Embryonic facial prominence (tissue), 1 donor: ENCODE results near the gene MT1A.
"Not testable (repeated sequence)": the region's sequence is repeated elsewhere in the genome, so short reads cannot be mapped to it uniquely, and the experiment has no call there.

Experiments
- DNase-seq: peaks from one replicate; pipeline ENCODE4 v3.0.0-alpha.2; 2016; ENCODE audit errors: extremely low spot score

Gene MT1A

DNA sequence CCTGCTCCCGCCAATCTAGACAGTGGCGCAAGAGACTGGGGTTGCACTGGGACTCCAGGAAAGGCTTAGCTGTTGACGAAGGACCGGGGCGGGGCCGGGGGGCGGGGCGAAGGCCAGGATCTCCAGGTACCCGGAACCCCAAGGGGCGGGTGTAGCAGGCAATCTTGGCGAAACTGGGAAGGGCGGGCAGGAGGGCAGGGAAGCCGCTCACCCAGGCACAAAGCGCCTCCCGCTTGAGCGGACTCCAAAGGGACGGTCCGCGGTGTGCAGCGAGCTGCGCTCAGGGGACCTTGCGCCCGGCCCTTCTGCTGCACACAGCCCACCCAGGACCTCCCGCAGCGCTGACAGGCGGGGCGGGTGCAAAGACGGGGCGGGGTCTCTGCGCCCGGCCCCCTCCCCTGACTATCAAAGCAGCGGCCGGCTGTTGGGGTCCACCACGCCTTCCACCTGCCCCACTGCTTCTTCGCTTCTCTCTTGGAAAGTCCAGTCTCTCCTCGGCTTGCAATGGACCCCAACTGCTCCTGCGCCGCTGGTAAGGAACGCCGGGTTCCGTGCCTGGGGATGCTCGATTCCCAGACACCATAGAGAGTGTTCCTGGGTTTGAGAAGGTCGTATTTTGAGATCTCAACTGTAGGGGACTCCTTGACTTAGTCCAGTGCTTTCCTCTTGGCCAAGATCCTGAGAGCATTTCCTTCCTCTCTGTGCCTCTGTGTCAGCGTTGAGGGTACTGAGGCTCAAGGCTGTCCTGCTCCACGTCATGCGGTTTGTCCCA is 19.3 kb downstream of the MT1A start, which contains the start of gene MT1F:
TSS of gene MT1F (plus strand) at position 405 of the 772 bp plus-strand sequence. CDS start at position 505, 100 bp downstream.
- DNase-seq: no peak

- no peak for DNase-seq
These were observed 19.9 kb downstream of the MT1A start for GRCh38 chr16:56658327-56658875.

GRCh38 chr16:56662357-56663354 is 24.2 kb downstream of the MT1A start:
- DNase-seq: no peak

DNA sequence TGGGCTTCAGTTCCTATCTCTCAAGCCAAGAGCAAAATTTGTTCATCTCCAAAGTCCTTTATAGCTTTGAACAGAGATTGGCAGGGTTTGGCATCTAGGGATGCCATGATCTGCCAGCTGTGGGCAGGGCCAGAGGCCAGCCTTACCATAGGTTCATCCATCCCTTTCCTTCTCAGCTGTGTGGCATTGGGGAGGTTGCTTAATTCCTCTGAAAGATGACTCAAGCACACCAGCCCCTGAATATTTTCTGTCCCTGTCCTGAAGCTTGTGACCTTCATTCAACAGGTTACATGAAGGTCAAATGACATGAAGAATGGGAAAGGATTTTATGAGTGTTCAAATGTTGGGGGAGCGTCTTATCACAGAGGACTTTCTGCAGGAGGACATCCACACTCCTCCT is 26.0 kb downstream of the MT1A start:
- no peak for DNase-seq

GRCh38 chr16:56665286-56666261 is 27.1 kb downstream of the MT1A start:
- not testable (repeated sequence) for DNase-seq

DNA sequence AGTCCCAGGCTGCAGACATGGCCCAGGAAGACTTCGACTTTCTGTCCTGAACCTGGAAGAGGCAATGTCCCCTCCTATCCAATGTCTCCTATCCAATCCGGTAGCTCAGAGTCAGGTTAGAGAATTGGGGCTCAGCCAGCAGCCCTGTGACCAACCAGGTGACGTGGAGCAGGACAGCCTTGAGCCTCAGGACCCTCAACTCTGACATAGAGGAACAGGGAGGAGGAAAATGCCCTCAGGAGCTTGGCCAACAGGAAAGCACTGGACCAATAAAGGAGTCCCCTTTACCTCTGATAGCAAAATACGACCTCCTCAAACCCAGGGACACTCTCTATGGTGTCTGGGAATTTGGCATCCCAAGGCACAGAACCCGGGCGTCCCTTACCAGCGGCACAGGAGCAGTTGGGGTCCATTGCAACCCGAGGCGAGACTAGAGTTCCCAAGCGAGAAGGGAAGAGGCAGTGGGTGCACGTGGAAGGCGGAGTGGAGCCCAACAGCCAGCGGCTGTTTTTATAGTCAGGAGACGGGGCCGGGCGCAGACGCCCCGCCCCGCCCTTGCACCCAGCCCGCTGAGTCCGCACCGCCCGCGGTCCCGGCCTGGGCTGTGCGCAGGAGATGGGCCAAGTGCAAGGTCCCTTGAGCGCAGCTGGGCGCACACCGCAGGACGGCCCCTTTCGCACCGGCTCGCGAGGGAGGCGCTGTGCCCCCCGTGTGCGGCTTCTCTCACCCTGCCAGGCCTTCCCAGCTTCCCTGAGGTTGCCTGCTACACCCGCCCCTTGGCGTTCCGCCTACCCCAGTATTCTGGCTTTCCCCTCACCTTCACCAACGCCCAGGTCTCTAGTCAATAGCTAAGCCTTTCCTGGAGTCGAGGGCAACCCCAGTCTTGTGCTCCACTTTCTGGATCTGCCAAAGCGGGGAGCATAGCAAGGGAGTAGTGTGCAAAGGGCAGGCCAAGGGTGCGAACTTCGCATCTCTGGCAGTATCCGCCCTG is 29.4 kb downstream of the MT1A start, which contains the start of gene MT1G:
TSS of gene MT1G (minus strand) at position 485 of the 991 bp plus-strand sequence. CDS start at position 413, 72 bp downstream.
- DNase-seq: no peak

DNA sequence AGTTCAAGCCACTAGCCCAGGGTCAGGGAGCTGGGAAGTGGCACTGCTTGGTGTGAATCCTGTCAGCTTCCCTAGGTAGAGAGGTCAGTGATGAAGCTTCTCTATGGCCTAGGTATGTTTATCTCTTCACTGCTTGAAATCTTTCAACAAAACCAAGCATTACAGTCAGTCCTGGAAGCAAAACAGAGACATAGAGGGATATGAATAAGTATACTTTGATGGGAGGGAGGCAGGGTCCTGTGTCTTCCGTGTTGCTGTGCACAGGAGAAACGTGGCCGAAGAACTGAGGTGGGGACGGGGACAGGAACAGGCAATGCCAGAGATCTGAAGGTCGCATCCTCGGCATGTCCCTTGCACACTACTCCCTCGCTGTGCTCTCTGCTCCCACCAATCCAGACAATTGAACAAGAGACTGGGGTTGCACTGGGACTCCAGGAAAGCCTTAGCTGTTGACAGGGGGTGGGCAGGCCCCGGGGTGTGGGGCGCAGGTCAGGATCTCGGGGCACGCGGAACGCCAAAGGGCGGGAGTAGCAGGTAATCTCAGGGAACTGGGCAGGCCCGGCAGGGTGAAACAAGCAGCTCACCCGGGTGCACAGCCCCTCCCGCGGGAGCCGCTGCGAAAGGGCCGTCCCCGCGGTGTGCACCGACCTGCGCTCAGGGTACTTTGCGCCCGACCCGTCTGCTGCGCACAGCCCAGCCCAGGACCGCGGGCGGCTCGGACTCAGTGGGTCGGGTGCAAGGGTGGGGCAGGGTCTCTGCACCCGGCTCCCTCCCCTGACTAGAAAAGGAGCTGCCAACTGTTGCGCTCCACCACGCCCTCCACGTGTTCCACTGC is 30.8 kb downstream of the MT1A start, which contains the start of gene MT1H:
TSS of gene MT1H (plus strand) at position 810 of the 835 bp plus-strand sequence. CDS start 71 bp downstream, outside the sequence.
- DNase-seq: no peak

DNA sequence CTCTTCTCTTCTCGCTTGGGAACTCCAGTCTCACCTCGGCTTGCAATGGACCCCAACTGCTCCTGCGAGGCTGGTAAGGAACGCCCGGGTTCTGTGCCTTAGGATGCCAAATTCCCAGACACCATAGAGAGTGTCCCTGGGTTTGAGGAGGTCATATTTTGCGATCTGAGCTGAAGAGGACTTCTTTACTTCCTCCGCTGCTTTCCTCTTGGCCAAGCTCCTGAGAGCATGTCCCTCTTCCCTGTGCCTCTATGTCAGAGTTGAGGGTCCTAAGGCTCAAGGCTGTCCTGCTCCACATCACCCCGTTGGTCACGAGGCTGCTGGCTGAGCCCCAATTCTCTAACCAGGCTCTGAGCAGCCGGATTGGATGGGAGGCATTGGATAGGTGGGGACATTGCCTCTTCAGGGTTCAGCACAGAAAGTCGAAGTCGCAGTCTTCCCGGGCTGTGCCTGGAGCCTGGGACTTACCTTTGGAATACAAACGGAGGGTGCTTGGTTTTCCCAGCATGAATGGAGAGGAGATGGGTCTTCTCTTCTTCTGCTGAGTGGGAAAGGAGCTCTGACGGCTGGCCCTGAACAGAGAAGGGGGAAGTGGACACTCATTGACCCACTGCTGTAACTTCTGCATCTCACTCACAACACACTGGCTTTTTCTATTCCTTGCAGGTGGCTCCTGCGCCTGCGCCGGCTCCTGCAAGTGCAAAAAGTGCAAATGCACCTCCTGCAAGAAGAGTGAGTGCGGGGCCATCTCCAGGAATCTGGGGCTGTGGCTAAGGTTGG is 31.6 kb downstream of the MT1A start:
- no peak for DNase-seq

DNA sequence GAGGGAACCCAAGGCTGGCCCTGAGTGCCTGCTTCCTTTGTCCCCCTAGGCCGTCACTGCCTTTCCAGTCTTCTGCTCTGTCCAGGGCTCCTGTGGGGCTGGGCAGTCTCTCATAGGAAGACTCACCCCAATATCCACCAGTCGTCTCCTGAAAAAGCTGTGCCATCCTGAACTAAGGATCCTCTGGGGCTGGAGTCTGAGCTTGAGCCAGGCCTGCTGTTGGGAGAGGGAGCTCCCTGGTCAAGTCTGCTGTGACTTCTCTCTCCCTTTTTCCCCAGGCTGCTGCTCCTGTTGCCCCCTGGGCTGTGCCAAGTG is 32.1 kb downstream of the MT1A start:
- no peak for DNase-seq

DNA sequence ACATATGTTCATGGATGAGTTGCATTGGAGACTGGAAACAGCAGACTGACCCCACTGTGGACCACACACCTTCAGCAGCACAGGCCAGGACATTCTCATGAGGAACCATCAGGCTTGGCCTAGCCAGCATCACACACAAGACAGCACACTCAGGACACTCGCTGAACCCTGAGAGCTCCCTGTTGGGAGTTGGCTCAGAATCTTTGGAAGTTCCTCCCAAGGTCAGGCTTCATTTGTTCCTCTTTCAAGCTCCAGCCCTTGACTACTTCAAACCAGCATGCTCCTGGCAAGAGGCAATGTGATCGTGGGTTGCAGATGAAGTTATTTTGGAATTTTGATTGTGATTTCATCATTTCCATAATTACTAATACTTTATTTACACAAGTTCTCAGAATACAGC is 33.2 kb downstream of the MT1A start:
- not testable (repeated sequence) for DNase-seq

DNA sequence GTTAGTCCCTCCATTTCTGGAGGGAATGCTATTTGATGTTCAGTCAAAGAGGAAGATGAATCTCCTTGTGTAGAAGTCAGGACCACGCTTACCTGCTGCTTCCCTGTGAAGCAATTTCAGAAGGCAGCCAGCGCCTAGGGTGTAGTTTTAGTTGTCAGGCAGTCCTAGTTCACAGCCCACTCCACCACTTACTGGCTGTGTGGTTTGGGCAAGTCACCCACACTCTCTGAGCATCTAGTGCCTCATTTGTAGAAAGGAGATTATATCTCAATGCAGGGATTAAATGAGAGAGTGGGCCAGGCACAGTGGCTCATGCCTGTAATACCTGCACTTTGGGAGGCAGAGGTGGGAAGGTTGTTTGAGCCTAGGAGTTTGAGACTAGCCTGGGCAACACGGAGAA is 33.7 kb downstream of the MT1A start:
- DNase-seq: not testable (repeated sequence)

GRCh38 chr16:56672761-56673536 is 34.5 kb downstream of the MT1A start:
- no peak for DNase-seq

GRCh38 chr16:56673921-56674320 is 35.5 kb downstream of the MT1A start:
- DNase-seq: no peak

- DNase-seq: not testable (repeated sequence)
These were observed 36.1 kb downstream of the MT1A start for GRCh38 chr16:56674570-56674969.

DNA sequence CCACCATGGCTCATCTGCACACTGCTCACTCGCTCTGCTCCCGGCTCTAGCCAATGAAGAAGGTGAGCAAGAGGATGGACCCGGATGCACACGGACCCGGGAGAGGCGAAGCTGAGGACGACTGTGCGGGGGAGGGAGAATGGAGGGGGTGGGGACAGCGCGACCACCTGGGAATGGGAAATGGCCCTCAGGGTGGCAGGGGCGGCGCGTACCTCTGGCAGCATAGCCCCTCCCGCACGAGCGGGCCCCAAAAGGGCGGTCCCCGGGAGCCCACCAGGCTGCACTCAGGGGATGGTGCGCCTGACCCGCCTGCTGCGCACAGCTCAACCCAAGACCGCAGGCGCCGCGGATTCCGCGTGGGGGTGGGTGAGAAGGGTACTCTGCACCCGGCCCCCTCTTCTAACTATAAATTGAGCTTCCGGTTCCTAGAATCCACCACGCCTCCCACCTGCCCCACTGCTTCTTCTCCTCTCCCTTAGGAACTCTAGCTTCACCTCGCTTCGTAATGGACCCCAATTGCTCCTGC is 37.3 kb downstream of the MT1A start:
- no peak for DNase-seq

DNA sequence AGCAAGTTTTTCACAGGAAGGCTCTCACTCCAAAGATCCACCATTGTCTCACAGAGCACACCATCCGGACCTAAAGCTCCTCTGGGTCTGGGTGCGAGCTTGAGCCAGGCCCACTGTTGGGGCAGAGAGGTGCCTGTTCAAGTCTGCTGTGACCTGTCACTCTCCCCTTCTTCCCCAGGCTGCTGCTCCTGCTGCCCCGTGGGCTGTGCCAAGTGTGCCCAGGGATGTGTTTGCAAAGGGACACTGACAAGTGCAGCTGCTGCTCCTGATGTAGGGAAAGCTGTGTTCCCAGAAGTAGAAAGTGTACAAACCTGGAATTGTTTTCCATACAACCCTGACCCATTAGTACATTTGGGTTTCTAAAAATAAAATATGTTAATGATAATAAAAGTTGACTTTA is 39.0 kb downstream of the MT1A start:
- DNase-seq: no peak
